OCI-LY3 (cell line): Measurements from ENCODE around the gene IFNB1.

Source experiments
- EZH2phosphoT487 ChIP-seq: fragments of 200-600 bp; shearing (Covaris generic); IDR thresholded peaks from 2 replicates; pipeline ENCODE4 v1.6.1; 2018; ENCODE audit warnings: antibody characterized with exemption, mixed run types, low read depth
- TF ChIP-seq, protein P1 (sequence below): fragments of 200-600, 300-600 bp; sonication (generic); IDR thresholded peaks from 2 replicates; pipeline ENCODE4 v1.5.1; 2014; ENCODE audit warnings: antibody characterized with exemption, low read length, low read depth

GRCh38 chr9:21031808-21032183 lies 45.9 kb downstream of the IFNB1 start:
- TF ChIP-seq, protein P1, sequence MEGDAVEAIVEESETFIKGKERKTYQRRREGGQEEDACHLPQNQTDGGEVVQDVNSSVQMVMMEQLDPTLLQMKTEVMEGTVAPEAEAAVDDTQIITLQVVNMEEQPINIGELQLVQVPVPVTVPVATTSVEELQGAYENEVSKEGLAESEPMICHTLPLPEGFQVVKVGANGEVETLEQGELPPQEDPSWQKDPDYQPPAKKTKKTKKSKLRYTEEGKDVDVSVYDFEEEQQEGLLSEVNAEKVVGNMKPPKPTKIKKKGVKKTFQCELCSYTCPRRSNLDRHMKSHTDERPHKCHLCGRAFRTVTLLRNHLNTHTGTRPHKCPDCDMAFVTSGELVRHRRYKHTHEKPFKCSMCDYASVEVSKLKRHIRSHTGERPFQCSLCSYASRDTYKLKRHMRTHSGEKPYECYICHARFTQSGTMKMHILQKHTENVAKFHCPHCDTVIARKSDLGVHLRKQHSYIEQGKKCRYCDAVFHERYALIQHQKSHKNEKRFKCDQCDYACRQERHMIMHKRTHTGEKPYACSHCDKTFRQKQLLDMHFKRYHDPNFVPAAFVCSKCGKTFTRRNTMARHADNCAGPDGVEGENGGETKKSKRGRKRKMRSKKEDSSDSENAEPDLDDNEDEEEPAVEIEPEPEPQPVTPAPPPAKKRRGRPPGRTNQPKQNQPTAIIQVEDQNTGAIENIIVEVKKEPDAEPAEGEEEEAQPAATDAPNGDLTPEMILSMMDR: no peak
- no peak for TF ChIP-seq EZH2phosphoT487
